HUES6 (cell line): ENCODE measurements around the gene TOMM7.
"Not testable (repeated sequence)": the region's sequence is repeated elsewhere in the genome, so short reads cannot be mapped to it uniquely, and the experiment has no call there.

Source experiments
- H3K27ac ChIP-seq: 2 replicates; pipeline ENCODE4 v1.7.0; 2013; ENCODE audit warnings: low read depth, mild to moderate bottlenecking, low read length, inconsistent platforms
- H3K27me3 ChIP-seq: 2 replicates; pipeline ENCODE4 v1.6.1; 2013; ENCODE audit warnings: low read length; ENCODE audit not compliant: control insufficient read depth, insufficient read depth
- H3K36me3 ChIP-seq: 2 replicates; pipeline ENCODE4 v1.6.1; 2013; ENCODE audit warnings: low read length; ENCODE audit not compliant: control insufficient read depth, insufficient read depth
- H3K4me1 ChIP-seq: 2 replicates; pipeline ENCODE4 v1.6.1; 2013; ENCODE audit warnings: low read length; ENCODE audit not compliant: control insufficient read depth, insufficient read depth
- H3K4me3 ChIP-seq: 2 replicates; pipeline ENCODE4 v1.5.1; 2013; ENCODE audit warnings: low read depth, low read length
- H3K9ac ChIP-seq: one replicate; pipeline ENCODE4 v1.6.1; 2013; ENCODE audit warnings: mild to moderate bottlenecking, low read length
- H3K9me3 ChIP-seq: 2 replicates; pipeline ENCODE4 v1.6.1; 2013; ENCODE audit warnings: low read depth, low read length; ENCODE audit not compliant: control insufficient read depth, insufficient read depth

TOMM7 gene

GRCh38 chr7:22802426-22802825, 20.2 kb downstream of the TOMM7 start:
- peak overlapping the region; percentile 28 for H3K4me3 ChIP-seq
- H3K9me3 ChIP-seq = peaks cover 22% of the 10 kb centered on the region
- no peaks in the 10 kb centered on the region for H3K27me3 ChIP-seq
- peak overlapping the region; percentile 84 for H3K27ac ChIP-seq
- H3K4me1 ChIP-seq = peaks cover 24% of the 10 kb centered on the region
- no peaks in the 10 kb centered on the region for H3K36me3 ChIP-seq
- H3K9ac ChIP-seq = peak overlapping the region; percentile 71

- H3K27ac ChIP-seq = peak overlapping the region; percentile 84; the same call in 1 of the 2 replicates
- no peaks in the 10 kb centered on the region for H3K36me3 ChIP-seq
- no peaks in the 10 kb centered on the region for H3K27me3 ChIP-seq
- peaks cover 27% of the 10 kb centered on the region for H3K9me3 ChIP-seq
- H3K9ac ChIP-seq = peak overlapping the region; percentile 69
- H3K4me3 ChIP-seq = peak overlapping the region; percentile 28; the same call in 1 of the 2 replicates
- H3K4me1 ChIP-seq = peaks cover 19% of the 10 kb centered on the region
Measured at GRCh38 chr7:22801912-22802311, 20.7 kb downstream of the TOMM7 start.

GRCh38 chr7:22799633-22800032, 23.0 kb downstream of the TOMM7 start:
- Histone ChIP-seq H3K9me3 (peaks cover 42% of the 10 kb centered on the region), H3K4me3 (no peak overlapping the region)

GRCh38 chr7:22793593-22794462, 28.8 kb downstream of the TOMM7 start:
- Histone ChIP-seq H3K9me3 (peaks cover 36% of the 10 kb centered on the region), H3K9ac (no peak overlapping the region), H3K27ac (no peak overlapping the region), H3K4me3 (no peak overlapping the region), H3K4me1 (no peaks in the 10 kb centered on the region), H3K27me3 (no peaks in the 10 kb centered on the region), H3K36me3 (no peaks in the 10 kb centered on the region)

More at GRCh38 chr7:22799633-22800032, 23.0 kb downstream of the TOMM7 start:
- Histone ChIP-seq H3K9ac (no peak overlapping the region), H3K4me1 (peaks cover 15% of the 10 kb centered on the region), H3K27ac (no peak overlapping the region), H3K27me3 (no peaks in the 10 kb centered on the region), H3K36me3 (no peaks in the 10 kb centered on the region)

GRCh38 chr7:22791204-22792158, 31.2 kb downstream of the TOMM7 start:
- no peaks in the 10 kb centered on the region for H3K27me3 ChIP-seq
- H3K4me3 ChIP-seq = no peak overlapping the region
- H3K36me3 ChIP-seq = no peaks in the 10 kb centered on the region
- no peak overlapping the region for H3K27ac ChIP-seq
- no peaks in the 10 kb centered on the region for H3K4me1 ChIP-seq
- H3K9me3 ChIP-seq = peaks cover 15% of the 10 kb centered on the region
- H3K9ac ChIP-seq = no peak overlapping the region

GRCh38 chr7:22790640-22791039, 32.0 kb downstream of the TOMM7 start:
- H3K36me3 ChIP-seq, H3K9me3 ChIP-seq, H3K27ac ChIP-seq, H3K9ac ChIP-seq, H3K4me1 ChIP-seq, H3K4me3 ChIP-seq, H3K27me3 ChIP-seq: not testable (repeated sequence)

GRCh38 chr7:22787951-22788350, 34.7 kb downstream of the TOMM7 start:
- peaks cover 3% of the 10 kb centered on the region; the same call in 1 of the 2 replicates for H3K9me3 ChIP-seq
- no peak overlapping the region for H3K4me3 ChIP-seq
- no peaks in the 10 kb centered on the region for H3K4me1 ChIP-seq
- no peaks in the 10 kb centered on the region for H3K36me3 ChIP-seq
- no peak overlapping the region for H3K27ac ChIP-seq
- H3K27me3 ChIP-seq = no peaks in the 10 kb centered on the region
- no peak overlapping the region for H3K9ac ChIP-seq

GRCh38 chr7:22786290-22786932, 36.2 kb downstream of the TOMM7 start:
- Histone ChIP-seq H3K4me1 (peaks cover 2% of the 10 kb centered on the region; the same call in 1 of the 2 replicates), H3K36me3 (no peaks in the 10 kb centered on the region), H3K9ac (no peak overlapping the region), H3K27ac (no peak overlapping the region), H3K4me3 (no peak overlapping the region), H3K9me3 (peaks cover 3% of the 10 kb centered on the region; the same call in 1 of the 2 replicates), H3K27me3 (no peaks in the 10 kb centered on the region)

- Histone ChIP-seq H3K36me3 (no peaks in the 10 kb centered on the region), H3K9me3 (peaks cover under 1% of the 10 kb centered on the region; the same call in 1 of the 2 replicates), H3K27ac (no peak overlapping the region), H3K4me3 (no peak overlapping the region), H3K9ac (no peak overlapping the region), H3K4me1 (peaks cover 4% of the 10 kb centered on the region; the same call in 1 of the 2 replicates), H3K27me3 (no peaks in the 10 kb centered on the region)
Measured at GRCh38 chr7:22784346-22784745, 38.3 kb downstream of the TOMM7 start.

- Histone ChIP-seq H3K27ac (no peak overlapping the region), H3K9ac (no peak overlapping the region), H3K27me3 (no peaks in the 10 kb centered on the region), H3K9me3 (no peaks in the 10 kb centered on the region; the same call in 1 of the 2 replicates), H3K4me1 (peaks cover 4% of the 10 kb centered on the region; the same call in 1 of the 2 replicates), H3K4me3 (no peak overlapping the region), H3K36me3 (no peaks in the 10 kb centered on the region)
Measured at GRCh38 chr7:22783421-22783820, 39.2 kb downstream of the TOMM7 start.
